SH-SY5Y (cell line): ENCODE results near the gene RGS2.

Experiments used
- GATA2 ChIP-seq: IDR thresholded peaks from 2 replicates; pipeline ENCODE4 v1.6.1; 2011; ENCODE audit warnings: mild to moderate bottlenecking, low read depth, low read length
- GATA3 ChIP-seq: IDR thresholded peaks from 2 replicates; pipeline ENCODE4 v1.6.1; 2011; ENCODE audit warnings: low read depth, mild to moderate bottlenecking, low read length, moderate library complexity

GRCh38 chr1:192767798-192768197 is 41.0 kb upstream of the RGS2 start:
- no peak for TF ChIP-seq GATA3
- TF ChIP-seq GATA2: no peak
